IMR-90 (cell line): ENCODE results near the gene MPZL2. TPM values are rescaled to one million over a fixed set of nuclear protein-coding genes. Genes with fewer than 3 reads are reported as not detected.

Source experiments
- ATAC-seq: fragments of 200-7000 bp; cut with Tn5 transposase; 2 replicates; pipeline ENCODE4 v1.9.1; 2020; ENCODE audit warnings: low read depth, mild to moderate bottlenecking, moderate library complexity
- BruUV-seq: library from RNA; stranded (reverse); fragments of 400-500 nt; replicated peaks from 2 replicates; lab custom pipeline; 2021; lab: Mats Ljungman, UMichigan
- CTCF ChIA-PET: fragments of 300-600 bp; formaldehyde crosslinking; extraction: SDS; loops from one replicate; lab custom pipeline; 2021; ENCODE audit warnings: antibody characterized with exemption; lab: Yijun Ruan, JAX
- POLR2A ChIA-PET: fragments of 300-600 bp; sonication (Branson Sonifier 250); formaldehyde crosslinking; loops from one replicate; lab custom pipeline; 2022; ENCODE audit warnings: antibody characterized with exemption; ENCODE audit not compliant: unreplicated experiment; lab: Charles Lee
- DNase-seq: peaks from one replicate; pipeline ENCODE4 v3.0.0; 2013
- H2AFZ ChIP-seq: replicated peaks from 2 replicates; pipeline ENCODE3; 2013; ENCODE audit warnings: low read length, mild to moderate bottlenecking; ENCODE audit not compliant: poor library complexity
- H2AK5ac ChIP-seq: 2 replicates; pipeline ENCODE4 v1.6.1; 2013; ENCODE audit warnings: low read depth, low read length, inconsistent platforms
- H2AK9ac ChIP-seq: replicated peaks from 2 replicates; pipeline ENCODE3; 2013; ENCODE audit warnings: mild to moderate bottlenecking, low read depth, low read length, moderate library complexity; ENCODE audit not compliant: poor library complexity
- H2BK120ac ChIP-seq: 2 replicates; pipeline ENCODE4 v1.6.1; 2013; ENCODE audit warnings: low read depth, low read length, inconsistent platforms
- H2BK15ac ChIP-seq: 3 replicates; pipeline ENCODE4 v1.6.1; 2013; ENCODE audit warnings: low read depth, low read length, inconsistent platforms
- H2BK20ac ChIP-seq: 2 replicates; pipeline ENCODE4 v1.6.1; 2013; ENCODE audit warnings: low read depth, mild to moderate bottlenecking, inconsistent platforms, low read length, moderate library complexity
- H2BK5ac ChIP-seq: 2 replicates; pipeline ENCODE4 v1.6.1; 2013; ENCODE audit warnings: mild to moderate bottlenecking, low read depth, low read length, inconsistent platforms; ENCODE audit not compliant: poor library complexity, severe bottlenecking
- H3K14ac ChIP-seq: replicated peaks from 2 replicates; pipeline ENCODE4 v1.6.1; 2013; ENCODE audit warnings: low read depth, low read length, inconsistent platforms
- H3K18ac ChIP-seq: 2 replicates; pipeline ENCODE4 v1.6.1; 2013; ENCODE audit warnings: low read depth, low read length, control low read depth
- H3K23ac ChIP-seq: 2 replicates; pipeline ENCODE4 v1.6.1; 2013; ENCODE audit warnings: low read depth, low read length, inconsistent platforms
- H3K27ac ChIP-seq: 2 replicates; pipeline ENCODE4 v1.5.1; 2013; ENCODE audit warnings: mild to moderate bottlenecking, control low read depth, low read length; ENCODE audit not compliant: insufficient read depth
- H3K27me3 ChIP-seq: 2 replicates; pipeline ENCODE4 v1.6.1; 2013; ENCODE audit warnings: low read length; ENCODE audit not compliant: control insufficient read depth, insufficient read depth
- H3K36me3 ChIP-seq: 2 replicates; pipeline ENCODE4 v1.6.1; 2013; ENCODE audit warnings: low read length, mixed read lengths; ENCODE audit not compliant: control insufficient read depth, insufficient read depth
- H3K4ac ChIP-seq: 2 replicates; pipeline ENCODE4 v1.6.1; 2013; ENCODE audit warnings: low read depth, low read length, inconsistent platforms
- H3K4me1 ChIP-seq: 2 replicates; pipeline ENCODE4 v1.6.1; 2013; ENCODE audit warnings: low read length, mixed read lengths; ENCODE audit not compliant: control insufficient read depth, insufficient read depth
- H3K4me2 ChIP-seq: 2 replicates; pipeline ENCODE4 v1.6.1; 2013; ENCODE audit warnings: low read depth, mild to moderate bottlenecking, control low read depth, low read length, moderate library complexity
- H3K4me3 ChIP-seq: 2 replicates; pipeline ENCODE4 v1.5.1; 2013; ENCODE audit warnings: low read depth, mild to moderate bottlenecking, control low read depth, low read length, moderate library complexity; ENCODE audit not compliant: insufficient read depth
- H3K56ac ChIP-seq: 2 replicates; pipeline ENCODE4 v1.6.1; 2013; ENCODE audit warnings: low read length, inconsistent platforms; ENCODE audit not compliant: insufficient read depth; ENCODE audit errors: extremely low read depth
- H3K79me1 ChIP-seq, 2 experiments: 2 replicates each; pipeline ENCODE4 v1.6.1; 2013; ENCODE audit warnings: low read length in 2 of 2, inconsistent platforms in 1 of 2, low read depth in 1 of 2
- H3K9ac ChIP-seq: 2 replicates; pipeline ENCODE4 v1.6.1; 2013; ENCODE audit warnings: low read depth, low read length, control low read depth
- H3K9me1 ChIP-seq: 2 replicates; pipeline ENCODE4 v1.6.1; 2013; ENCODE audit warnings: low read length, inconsistent platforms; ENCODE audit not compliant: insufficient read depth
- H3K9me3 ChIP-seq: 2 replicates; pipeline ENCODE4 v1.6.1; 2013; ENCODE audit warnings: low read length; ENCODE audit not compliant: control insufficient read depth, insufficient read depth
- H4K20me1 ChIP-seq: 2 replicates; pipeline ENCODE4 v1.6.1; 2013; ENCODE audit warnings: low read length, inconsistent platforms; ENCODE audit not compliant: insufficient read depth
- H4K5ac ChIP-seq: 2 replicates; pipeline ENCODE4 v1.6.1; 2013; ENCODE audit warnings: mild to moderate bottlenecking, low read depth, low read length, control low read depth
- H4K8ac ChIP-seq, 2 experiments: 2 replicates each; pipeline ENCODE4 v1.6.1; 2013; ENCODE audit warnings: low read depth in 2 of 2, low read length in 2 of 2, control low read depth in 1 of 2, inconsistent platforms in 1 of 2
- H4K91ac ChIP-seq: 2 replicates; pipeline ENCODE4 v1.6.1; 2013; ENCODE audit warnings: low read depth, low read length, inconsistent platforms; ENCODE audit not compliant: insufficient read depth
- BHLHE40 ChIP-seq: fragments of 150-350 bp; IDR thresholded peaks from 2 replicates; pipeline ENCODE4 v1.6.1; 2016; ENCODE audit warnings: mild to moderate bottlenecking, low read depth, low read length
- CEBPB ChIP-seq: IDR thresholded peaks from 2 replicates; pipeline ENCODE4 v1.6.1; 2012; ENCODE audit warnings: low read depth, low read length, improper control_type of control experiment
- CHD1 ChIP-seq: IDR thresholded peaks from 2 replicates; pipeline ENCODE4 v1.6.1; 2012; ENCODE audit warnings: low read depth, low read length, improper control_type of control experiment
- ELK1 ChIP-seq: fragments of 150-350 bp; IDR thresholded peaks from 2 replicates; pipeline ENCODE4 v1.6.1; 2016; ENCODE audit warnings: low read depth, mild to moderate bottlenecking, low read length, moderate library complexity, borderline replicate concordance
- FOS ChIP-seq: fragments of 150-350 bp; IDR thresholded peaks from 2 replicates; pipeline ENCODE4 v1.6.1; 2016; ENCODE audit warnings: low read depth, low read length
- MAFK ChIP-seq: IDR thresholded peaks from 2 replicates; pipeline ENCODE4 v1.6.1; 2012; ENCODE audit warnings: low read depth, low read length, improper control_type of control experiment
- MAZ ChIP-seq: IDR thresholded peaks from 2 replicates; pipeline ENCODE4 v1.6.1; 2012; ENCODE audit warnings: low read depth, mild to moderate bottlenecking, low read length, improper control_type of control experiment, moderate library complexity, borderline replicate concordance
- MXI1 ChIP-seq: IDR thresholded peaks from 2 replicates; pipeline ENCODE4 v1.6.1; 2012; ENCODE audit warnings: low read depth, mild to moderate bottlenecking, low read length, moderate library complexity, borderline replicate concordance
- NFE2L2 ChIP-seq: fragments of 150-350 bp; IDR thresholded peaks from 2 replicates; pipeline ENCODE4 v1.6.1; 2016; ENCODE audit warnings: low read depth, mild to moderate bottlenecking, low read length
- POLR2A ChIP-seq: IDR thresholded peaks from 2 replicates; pipeline ENCODE4 v1.6.1; 2012; ENCODE audit warnings: mild to moderate bottlenecking, low read depth, low read length
- RAD21 ChIP-seq: IDR thresholded peaks from 2 replicates; pipeline ENCODE4 v1.6.1; 2012; ENCODE audit warnings: low read length, improper control_type of control experiment
- RCOR1 ChIP-seq: IDR thresholded peaks from 2 replicates; pipeline ENCODE4 v1.6.1; 2012; ENCODE audit warnings: mild to moderate bottlenecking, low read length, improper control_type of control experiment; ENCODE audit not compliant: insufficient replicate concordance
- RFX5 ChIP-seq: IDR thresholded peaks from 2 replicates; pipeline ENCODE4 v1.8.0; 2012; ENCODE audit warnings: low read depth, mild to moderate bottlenecking, low read length, moderate library complexity
- SMC3 ChIP-seq: fragments of 150-350 bp; IDR thresholded peaks from 2 replicates; pipeline ENCODE4 v1.6.1; 2016; ENCODE audit warnings: low read depth, mild to moderate bottlenecking, antibody characterized with exemption, low read length, moderate library complexity
- dilution Hi-C: fragments of 300-500 bp; cut with HindIII; formaldehyde crosslinking; loops from one replicate; pipeline ENCODE4 v1.14.3; 2018; ENCODE audit warnings: low sequenced_read_pairs; ENCODE audit not compliant: unreplicated experiment
- in situ Hi-C: fragments of 300-500 bp; cut with MboI; formaldehyde crosslinking; loops from 3 replicates; pipeline ENCODE4 v1.14.3; 2019; ENCODE audit warnings: low sequenced_read_pairs, inconsistent platforms, mixed read lengths
- intact Hi-C: fragments of 100-400 bp; cut with micrococcal nuclease; formaldehyde crosslinking; loops from 2 replicates; pipeline ENCODE4 v1.10.0; 2022
- polyA plus RNA-seq, 3 experiments: library from polyadenylated mRNA; depleted of rRNA; stranded (reverse); fragments of >200 nt; gene quantifications; 2 replicates each; pipeline ENCODE4 v1.2.3, GENCODE V29; 2012; ENCODE audit warnings: low replicate concordance in 1 of 3
- total RNA-seq: library from RNA; depleted of rRNA; stranded (reverse); fragments of >200 nt; gene quantifications from 2 replicates; pipeline ENCODE4 v1.2.3, GENCODE V29; 2012
- TF ChIP-seq, protein P1 (sequence below): fragments of 150-350 bp; IDR thresholded peaks from 2 replicates; pipeline ENCODE4 v1.6.1; 2017; ENCODE audit warnings: mild to moderate bottlenecking, antibody characterized with exemption, low read length, low read depth
- TF ChIP-seq, protein P2 (sequence below): conservative IDR thresholded peaks from 2 replicates; pipeline ENCODE4 v1.5.1; 2012; ENCODE audit warnings: mild to moderate bottlenecking, low read depth, low read length, improper control_type of control experiment

The MPZL2 gene
- total and polyA plus RNA-seq, 2 of the 4 experiments (the other 2 are of a cell fraction), result not detected

- Histone ChIP-seq H3K79me1 (no peaks in the 10 kb centered on the region), H3K9me1 (no peaks in the 10 kb centered on the region), H3K36me3 (no peaks in the 10 kb centered on the region), H2AFZ (no peak overlapping the region), H3K4me3 (no peak overlapping the region), H3K27ac (no peak overlapping the region), H3K56ac (no peak overlapping the region), H3K27me3 (no peaks in the 10 kb centered on the region; the same call in 1 of the 2 replicates), H2BK20ac (no peak overlapping the region), H3K9ac (no peak overlapping the region), H3K4ac (no peak overlapping the region), H4K8ac (no peak overlapping the region), H3K4me1 (no peaks in the 10 kb centered on the region), H4K91ac (no peak overlapping the region), H2BK120ac (no peak overlapping the region), H3K18ac (no peak overlapping the region), H2AK9ac (no peak overlapping the region), H2BK15ac (no peak overlapping the region), H2BK5ac (no peak overlapping the region), H4K20me1 (no peaks in the 10 kb centered on the region), H3K14ac (no peak overlapping the region), H2AK5ac (no peak overlapping the region), H3K9me3 (no peaks in the 10 kb centered on the region), H3K4me2 (no peak overlapping the region), H4K5ac (no peak overlapping the region), H3K23ac (no peak overlapping the region)
- POLR2A ChIA-PET, result no interaction called here
- TF ChIP-seq RAD21, result no peak
- no peak for TF ChIP-seq POLR2A
- TF ChIP-seq FOS, result no peak
- TF ChIP-seq ELK1, result no peak
- TF ChIP-seq, protein P1, sequence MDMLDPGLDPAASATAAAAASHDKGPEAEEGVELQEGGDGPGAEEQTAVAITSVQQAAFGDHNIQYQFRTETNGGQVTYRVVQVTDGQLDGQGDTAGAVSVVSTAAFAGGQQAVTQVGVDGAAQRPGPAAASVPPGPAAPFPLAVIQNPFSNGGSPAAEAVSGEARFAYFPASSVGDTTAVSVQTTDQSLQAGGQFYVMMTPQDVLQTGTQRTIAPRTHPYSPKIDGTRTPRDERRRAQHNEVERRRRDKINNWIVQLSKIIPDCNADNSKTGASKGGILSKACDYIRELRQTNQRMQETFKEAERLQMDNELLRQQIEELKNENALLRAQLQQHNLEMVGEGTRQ, result no peak
- no peak for TF ChIP-seq SMC3
- TF ChIP-seq MXI1, result no peak
- no peak for TF ChIP-seq RFX5
- no peak for TF ChIP-seq MAFK
- no peak for TF ChIP-seq BHLHE40
- TF ChIP-seq CEBPB, result no peak
- no peak for TF ChIP-seq CHD1
- no peak for TF ChIP-seq RCOR1
- no peak for TF ChIP-seq NFE2L2
- no peak for TF ChIP-seq MAZ
- TF ChIP-seq, protein P2, sequence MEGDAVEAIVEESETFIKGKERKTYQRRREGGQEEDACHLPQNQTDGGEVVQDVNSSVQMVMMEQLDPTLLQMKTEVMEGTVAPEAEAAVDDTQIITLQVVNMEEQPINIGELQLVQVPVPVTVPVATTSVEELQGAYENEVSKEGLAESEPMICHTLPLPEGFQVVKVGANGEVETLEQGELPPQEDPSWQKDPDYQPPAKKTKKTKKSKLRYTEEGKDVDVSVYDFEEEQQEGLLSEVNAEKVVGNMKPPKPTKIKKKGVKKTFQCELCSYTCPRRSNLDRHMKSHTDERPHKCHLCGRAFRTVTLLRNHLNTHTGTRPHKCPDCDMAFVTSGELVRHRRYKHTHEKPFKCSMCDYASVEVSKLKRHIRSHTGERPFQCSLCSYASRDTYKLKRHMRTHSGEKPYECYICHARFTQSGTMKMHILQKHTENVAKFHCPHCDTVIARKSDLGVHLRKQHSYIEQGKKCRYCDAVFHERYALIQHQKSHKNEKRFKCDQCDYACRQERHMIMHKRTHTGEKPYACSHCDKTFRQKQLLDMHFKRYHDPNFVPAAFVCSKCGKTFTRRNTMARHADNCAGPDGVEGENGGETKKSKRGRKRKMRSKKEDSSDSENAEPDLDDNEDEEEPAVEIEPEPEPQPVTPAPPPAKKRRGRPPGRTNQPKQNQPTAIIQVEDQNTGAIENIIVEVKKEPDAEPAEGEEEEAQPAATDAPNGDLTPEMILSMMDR, result no peak
- BruUV-seq, result no TSS peak
- in situ Hi-C loops, result no loop called here
- DNase-seq, result no peak
- dilution Hi-C loops, result no loop called here
- intact Hi-C loops, result no loop called here
- ATAC-seq, result no peak
- CTCF ChIA-PET, result interaction anchor here (1.0 kb wide), 1 partner anchor 91 kb away, joined by 3 read pairs; no protein-coding TSS in a partner anchor
Measured at GRCh38 chr11:118289401-118289800, 25.3 kb upstream of the MPZL2 start.
